OCI-M1 (cell line): ENCODE results near the gene FAM43B.

Experiments used
- DNase-seq: peaks from one replicate; lab custom pipeline; 2025; lab: John Stamatoyannopoulos, UW

Gene FAM43B

DNA sequence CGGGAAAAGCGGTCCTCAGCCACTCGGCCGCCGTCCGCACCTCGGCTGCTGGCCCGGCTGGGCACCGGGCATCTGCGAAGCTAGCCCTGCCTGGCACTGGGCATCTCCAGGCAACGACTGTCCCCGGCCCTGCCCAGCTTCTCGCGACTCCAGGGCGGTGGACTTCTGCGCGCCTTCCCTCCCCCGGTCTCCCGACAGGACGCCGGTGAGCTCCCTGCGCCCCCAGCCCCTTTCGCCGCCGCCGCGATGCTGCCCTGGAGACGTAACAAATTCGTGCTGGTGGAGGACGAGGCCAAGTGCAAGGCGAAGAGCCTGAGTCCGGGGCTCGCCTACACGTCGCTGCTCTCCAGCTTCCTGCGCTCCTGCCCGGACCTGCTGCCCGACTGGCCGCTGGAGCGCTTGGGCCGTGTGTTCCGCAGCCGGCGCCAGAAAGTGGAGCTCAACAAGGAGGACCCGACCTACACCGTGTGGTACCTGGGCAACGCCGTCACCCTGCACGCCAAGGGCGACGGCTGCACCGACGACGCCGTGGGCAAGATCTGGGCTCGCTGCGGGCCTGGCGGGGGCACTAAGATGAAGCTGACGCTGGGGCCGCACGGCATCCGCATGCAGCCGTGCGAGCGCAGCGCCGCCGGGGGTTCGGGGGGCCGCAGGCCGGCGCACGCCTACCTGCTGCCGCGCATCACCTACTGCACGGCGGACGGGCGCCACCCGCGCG is 514 bp downstream of the FAM43B start:
- no peak for DNase-seq

- no peak for DNase-seq
These were observed 2.8 kb downstream of the FAM43B start for GRCh38 chr1:20555025-20555757.

DNA sequence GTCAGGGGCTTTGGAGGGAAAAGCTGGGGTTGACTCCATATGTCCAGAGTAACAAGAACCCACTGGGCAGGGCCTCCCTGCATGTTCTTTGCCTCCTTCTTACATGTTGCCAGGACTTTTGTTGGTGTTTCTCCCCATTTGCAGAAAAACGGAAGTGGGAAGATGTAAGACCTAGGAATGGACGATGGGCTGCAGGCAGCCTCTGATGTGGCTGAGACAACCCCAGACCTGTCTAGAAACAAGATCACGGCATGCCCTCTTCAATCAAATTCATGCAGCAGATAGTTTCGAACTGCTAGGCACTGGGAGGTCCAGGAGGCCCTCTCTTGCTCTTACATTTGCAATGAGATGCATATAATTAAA is 3.4 kb downstream of the FAM43B start:
- DNase-seq = peak; percentile 3

- no peak for DNase-seq
These were observed 5.8 kb downstream of the FAM43B start for GRCh38 chr1:20558191-20558590.

DNA sequence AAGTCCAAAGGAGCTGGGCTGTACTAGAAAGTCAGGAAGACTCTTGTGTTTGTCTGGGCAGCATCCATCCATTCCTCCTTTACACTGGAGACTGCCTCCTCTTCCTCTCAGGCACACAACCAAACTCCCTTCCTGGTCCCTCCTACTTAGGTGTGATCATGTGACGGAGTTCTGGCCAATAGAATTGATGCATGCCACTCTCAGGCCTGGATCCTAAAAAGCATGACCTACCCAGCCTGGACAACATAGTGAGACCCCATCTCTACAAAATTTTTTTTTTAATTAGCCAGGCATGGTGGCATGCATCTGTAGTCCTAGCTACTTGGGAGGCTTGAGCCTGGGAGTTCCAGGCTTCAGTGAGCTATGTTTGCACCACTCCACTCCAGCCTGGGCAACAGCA is 8.6 kb downstream of the FAM43B start:
- no peak for DNase-seq

GRCh38 chr1:20565234-20565633 is 12.9 kb downstream of the FAM43B start:
- no peak for DNase-seq

GRCh38 chr1:20569523-20570098 is 17.2 kb downstream of the FAM43B start:
- no peak for DNase-seq

DNA sequence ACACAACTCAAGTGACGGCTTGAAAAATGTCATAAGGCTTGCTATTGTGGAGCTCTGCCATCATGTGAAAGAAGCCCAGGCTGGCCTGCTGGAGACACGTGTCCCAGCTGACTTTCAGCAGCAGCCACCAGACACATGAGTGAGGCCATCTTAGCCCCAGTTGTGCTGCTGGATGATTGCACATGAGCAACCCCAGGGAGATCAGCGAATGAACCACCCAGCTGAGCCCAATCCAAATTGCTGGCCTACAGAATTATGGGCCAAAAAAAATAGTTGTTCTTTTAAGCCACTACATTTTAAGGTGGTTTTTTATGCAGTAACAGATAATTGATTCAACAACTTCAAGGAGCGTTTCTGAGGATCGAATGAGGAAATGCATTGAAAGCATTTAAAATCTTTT is 19.1 kb downstream of the FAM43B start:
- DNase-seq = no peak

DNA sequence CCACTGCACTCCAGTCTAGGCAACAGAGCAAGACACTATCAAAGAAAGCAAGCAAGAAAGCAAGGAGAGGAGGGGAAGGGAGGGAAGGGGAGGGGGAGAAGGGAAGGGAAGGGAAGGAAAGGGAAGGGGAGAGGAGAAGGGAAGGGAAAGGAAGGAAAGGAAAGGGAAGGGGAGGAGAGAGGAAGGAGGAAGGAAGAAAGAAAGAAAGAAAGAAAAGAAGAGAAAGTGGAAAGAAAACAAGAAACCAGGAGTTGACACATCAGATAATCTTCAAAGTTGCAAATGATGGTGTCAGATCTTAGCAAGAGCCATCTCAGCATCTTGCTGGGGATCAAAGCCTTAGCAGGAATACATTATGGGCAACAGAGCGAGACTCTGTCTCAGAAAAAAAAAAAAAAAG is 21.6 kb downstream of the FAM43B start:
- DNase-seq = no peak

DNA sequence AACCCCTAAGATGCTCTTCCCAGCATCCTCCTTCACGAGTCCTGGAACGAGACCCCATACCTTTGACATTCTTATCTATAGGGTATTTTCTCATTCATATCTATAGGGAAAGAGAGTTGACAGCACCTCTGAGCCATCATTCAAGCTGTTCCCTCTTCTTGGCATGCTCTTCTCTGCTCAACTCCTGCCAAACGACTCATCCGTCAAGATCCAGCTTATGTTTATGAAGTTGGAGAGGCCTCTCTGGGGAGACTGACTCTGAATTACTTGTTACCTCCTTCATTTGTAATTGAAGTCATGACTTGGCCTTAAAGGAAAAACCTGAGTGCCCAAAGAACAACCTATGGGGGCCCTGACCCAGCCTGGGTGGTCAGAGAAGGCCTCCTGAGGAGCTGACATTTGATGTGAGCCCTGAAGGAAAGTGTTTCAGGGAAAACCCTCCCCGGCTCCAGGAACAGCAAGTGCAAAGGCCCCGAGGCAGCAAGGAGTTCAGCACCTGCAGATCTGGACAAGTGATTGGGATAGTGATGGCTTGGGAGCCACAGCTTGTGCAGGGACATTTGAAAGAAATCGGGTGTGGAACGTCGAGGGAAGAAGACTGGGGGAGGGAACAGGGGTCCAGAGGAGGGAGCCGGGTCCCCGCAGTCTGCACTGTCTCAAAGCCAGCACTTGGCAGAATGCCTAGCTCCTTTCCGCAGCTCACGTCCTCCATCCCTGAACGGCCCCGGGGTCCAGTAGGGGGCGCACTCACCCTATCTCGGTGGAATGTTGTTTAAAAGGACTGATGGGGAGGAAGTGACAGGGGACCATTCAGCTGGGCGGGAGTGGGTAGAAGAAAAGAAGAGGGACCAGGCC is 22.5 kb downstream of the FAM43B start:
- peak; percentile 81 for DNase-seq

DNA sequence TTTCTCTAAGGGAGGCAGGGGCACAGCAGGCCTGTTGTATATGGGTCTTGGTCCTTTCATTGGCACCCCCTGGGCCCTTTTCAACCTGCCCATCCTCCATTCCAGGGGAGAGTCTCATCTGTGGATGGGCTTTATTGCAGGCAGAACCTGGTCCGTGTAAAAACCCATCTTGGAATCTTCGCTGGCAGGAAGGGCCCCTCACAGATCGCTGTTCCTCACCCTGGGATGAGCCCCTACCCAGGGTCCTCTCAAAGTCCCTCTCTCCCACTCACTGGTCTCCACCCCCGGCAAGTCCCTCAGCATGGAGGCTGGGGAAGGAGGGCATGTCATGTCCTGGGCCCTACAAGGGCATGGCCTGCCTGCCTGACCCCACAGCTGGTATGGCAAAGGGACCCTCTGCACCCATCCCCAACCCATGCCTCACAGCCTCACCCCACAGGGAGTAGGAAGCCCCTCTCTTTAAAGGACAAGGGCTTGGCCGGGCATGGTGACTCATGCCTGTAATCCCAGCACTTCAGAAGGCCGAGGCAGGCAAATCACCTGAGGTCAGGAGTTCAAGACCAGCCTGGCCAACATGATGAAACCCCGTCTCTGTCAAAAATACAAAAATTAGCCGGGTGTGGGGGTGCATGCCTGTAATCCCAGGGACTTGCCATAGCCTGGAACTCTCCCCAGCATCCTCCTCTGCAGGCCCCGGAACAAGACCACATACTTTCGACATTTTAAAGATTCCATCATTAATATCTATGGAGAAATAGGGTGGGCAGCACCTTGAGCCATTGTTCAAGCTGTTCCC is 23.4 kb downstream of the FAM43B start:
- DNase-seq = no peak

DNA sequence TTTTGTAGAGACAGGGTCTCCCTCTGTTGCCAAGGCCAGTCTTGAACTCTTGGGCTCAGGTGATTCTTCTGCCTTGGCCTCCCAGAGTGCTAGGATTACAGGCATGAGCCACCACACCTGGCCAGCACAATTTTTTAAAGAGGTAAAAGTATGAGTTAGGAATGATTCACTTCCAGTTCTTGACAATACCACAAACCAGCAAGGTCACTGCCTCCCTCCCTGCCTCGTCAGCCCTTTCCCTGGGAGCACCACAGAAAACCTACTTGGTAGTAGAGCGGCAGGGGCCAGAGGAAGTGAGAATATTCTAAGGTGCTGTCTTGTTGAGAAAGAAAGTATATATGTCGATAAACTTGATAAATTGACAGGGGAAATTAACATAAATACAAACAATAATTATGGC is 25.7 kb downstream of the FAM43B start:
- no peak for DNase-seq

DNA sequence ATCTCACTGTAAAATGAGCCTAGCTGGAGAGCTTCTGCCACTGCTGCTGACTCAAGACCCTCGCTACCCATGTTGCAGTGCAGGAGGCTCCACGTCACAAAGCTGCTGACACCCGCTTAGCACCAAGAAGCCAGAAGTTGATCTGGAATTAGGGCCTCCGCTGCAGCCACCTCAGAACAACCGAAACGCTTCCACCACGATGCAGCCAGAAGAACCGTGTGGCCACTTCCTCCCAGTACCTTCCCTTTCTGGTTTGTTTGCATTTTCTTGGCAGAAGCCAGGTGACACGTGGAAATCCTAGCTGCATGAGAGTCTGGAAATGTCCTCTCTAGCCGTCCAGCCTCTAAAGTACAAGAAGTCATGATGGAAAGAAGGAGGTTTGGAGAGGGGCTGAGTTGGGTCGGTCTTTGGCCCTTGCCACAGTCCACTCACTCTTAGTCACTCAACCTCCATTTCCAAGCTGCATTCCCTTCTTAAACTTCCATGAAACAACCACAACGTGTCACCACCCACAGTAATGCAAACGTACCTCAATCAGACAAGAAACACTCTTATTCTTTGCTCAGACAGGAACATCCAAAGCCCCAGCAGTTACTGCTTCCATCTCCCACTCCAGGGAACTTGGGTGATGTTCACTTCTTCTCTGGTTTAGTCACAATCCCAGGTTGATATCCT is 26.5 kb downstream of the FAM43B start:
- DNase-seq = no peak

- no peak for DNase-seq
These were observed 32.5 kb downstream of the FAM43B start for GRCh38 chr1:20584890-20585289.

DNA sequence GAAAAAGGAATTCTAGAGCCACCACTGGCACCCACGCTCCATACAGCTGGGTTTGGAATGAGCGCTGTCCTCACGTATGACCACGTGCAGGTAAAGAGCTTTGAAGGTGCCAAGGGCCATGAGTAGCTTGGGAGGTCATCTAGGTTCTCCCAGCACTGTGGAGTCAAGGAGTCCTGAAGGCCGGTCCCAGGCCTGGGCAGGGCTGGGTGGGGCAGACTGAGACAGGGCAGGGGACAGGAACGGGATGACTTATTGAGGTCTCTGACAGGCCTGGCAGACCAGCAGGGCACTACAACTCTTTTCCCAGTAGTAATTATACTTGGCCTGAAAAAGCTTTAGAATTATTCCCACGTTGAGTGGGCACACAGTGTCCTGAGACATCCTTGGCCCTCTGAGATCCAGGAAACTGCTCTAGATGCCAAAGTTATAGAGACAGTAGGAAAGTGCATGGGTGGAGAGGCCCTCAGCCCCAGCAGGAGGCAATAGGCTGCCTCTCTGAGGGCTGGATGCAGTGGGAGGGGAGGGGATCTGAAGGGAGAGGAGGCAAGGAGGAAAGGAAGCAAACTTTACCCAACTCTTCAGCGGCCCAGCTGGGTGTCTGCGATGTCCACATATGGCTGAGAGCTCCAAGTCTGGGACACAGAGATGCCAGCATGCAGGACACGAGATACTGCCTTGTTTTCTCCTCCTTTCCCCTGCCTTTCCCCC is 34.7 kb downstream of the FAM43B start:
- no peak for DNase-seq

DNA sequence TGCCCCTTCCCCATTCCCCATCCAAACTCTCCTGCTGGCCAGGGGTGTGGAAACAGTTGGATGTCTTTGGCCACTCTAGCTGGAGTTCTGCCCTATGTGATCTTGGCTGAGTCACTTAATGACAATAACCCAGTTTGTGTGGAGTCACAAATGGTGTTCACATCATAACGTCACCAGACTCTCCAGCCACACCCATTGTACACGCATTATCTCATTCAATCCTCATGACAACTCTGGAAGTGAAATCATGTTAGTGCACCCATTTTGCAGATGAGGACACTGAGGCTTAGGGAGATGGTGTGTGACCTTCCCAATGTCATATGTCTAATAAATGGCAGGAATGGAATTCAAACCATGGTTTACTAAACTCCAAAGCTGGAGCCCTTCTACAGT is 35.3 kb downstream of the FAM43B start:
- DNase-seq = peak; percentile 14

DNA sequence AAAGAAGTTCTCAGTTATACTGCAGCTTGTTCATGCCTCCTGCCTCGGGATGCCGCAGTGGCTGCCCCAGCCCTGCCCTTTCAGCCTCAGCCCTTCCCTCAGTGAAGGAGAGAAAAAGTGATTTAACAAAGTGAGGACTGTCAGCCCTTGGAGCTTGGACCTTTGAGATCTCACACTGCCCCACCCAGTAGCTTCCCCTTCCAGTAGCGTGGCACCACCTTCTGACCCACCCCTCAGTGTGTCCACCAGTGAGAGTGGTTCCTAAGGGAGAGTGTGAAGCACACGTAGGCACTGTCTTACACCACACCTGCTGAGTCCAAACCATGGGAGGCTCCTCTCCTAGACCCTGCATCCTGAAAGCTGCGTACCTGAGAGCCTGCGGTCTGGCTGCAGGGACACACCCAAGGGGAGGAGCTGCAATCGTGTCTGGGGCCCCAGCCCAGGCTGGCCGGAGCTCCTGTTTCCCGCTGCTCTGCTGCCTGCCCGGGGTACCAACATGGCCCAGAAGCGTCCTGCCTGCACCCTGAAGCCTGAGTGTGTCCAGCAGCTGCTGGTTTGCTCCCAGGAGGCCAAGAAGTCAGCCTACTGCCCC is 36.4 kb downstream of the FAM43B start, which contains the start of gene CDA:
CDA (plus strand) TSS at position 464 of the 592 bp plus-strand sequence; CDS start at position 497, 33 bp downstream.
- no peak for DNase-seq

DNA sequence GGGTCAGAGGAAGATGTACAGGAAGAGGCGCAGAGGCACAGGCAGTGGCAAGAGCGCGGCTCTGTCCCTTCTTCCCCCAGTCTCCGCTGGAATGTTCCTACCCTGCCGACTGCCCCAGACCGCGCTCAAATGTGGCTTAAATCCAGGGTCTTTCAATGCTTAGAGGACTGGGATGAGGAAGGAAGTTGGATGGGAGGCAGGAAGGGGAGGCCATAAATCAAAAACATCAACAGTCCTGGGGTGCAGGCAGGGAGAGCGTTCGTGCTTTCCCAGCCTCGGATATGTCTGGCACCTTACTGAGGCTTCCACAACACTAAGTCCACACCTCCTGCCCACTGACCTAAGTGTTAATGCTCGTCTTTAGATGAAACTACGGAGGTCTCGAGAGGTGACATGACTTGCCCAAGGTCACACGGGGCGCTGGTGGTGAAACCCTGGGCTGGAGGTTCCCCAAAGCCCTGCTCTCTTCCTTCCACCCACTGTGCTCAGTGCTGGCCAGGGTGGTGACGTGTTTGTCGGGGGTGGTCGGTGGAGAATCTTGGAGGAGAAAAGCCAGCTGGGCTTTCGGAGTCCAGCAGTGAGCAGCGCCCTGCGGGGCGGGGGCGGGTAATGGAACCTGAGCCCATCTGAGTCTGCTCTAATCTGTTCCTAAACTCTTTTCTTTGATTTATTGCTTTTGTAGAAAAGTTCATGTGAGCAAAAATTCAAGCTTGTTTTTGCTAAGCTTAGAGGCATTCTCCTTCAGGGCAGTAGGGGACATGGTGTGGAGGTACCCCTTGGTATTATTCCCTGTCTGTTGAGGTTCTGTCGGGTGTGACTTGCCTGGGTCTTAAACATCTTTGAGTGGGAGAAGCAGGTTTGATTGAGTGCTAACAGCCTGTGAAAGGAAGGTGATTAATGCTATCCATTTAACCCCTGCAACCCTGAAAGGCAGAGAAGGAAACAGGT is 37.2 kb downstream of the FAM43B start:
- DNase-seq = no peak

DNA sequence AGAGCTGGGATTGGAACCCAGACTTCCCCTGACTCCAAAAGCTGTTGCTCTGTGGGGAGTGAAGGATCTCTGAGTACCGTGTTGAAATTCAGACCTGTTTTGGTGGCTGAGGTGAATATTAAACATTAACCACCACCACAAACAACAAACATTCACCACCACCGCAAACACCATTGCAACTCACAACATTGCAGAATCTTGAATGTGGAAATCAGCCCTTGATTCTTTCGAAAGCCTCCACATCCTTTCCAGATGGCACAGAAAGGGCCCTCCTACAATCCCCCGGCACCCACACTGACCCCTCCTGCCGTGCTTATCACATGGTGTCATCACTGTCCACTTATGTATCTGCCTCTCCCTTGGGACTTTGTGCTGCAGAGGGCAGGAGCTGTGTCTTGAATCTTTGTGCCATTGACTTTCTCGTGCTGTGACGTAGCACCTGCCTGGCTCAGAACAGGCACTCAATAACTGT is 38.0 kb downstream of the FAM43B start:
- DNase-seq = no peak
